ENCODE results near the gene C10orf67. TPM values are rescaled to one million over a fixed set of nuclear protein-coding genes. Genes with fewer than 3 reads are reported as not detected.

C10orf67 gene
- total RNA-seq, 1 donor from 2014 or later = 0.33 TPM

- H3K9me3 Mint-ChIP-seq = no peaks in the 10 kb centered on the region
Measured at GRCh38 chr10:23375366-23375765, 30.8 kb upstream of the C10orf67 start.

DNA sequence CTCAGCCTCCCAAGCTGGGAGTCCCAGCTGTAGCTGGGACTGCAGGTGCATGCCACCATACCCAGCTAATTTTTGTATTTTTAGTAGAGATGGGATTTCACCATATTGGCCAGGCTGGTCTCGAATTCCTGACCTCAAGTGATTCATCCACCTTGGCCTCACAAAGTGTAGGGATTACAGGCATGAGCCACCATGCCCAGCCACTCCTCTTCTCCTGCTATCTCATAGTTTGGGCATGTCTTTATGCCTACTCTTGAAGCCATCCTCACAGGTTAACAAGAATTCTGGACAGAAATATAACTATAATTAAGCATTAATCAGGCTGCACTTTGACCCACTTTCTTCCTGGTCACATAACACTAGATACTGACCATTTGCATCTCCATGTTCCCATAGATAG is 28.6 kb upstream of the C10orf67 start:
- Mint-ChIP-seq H3K4me3 (no peak overlapping the region), H3K36me3 (ENCODE audit: low read depth) (no peaks in the 10 kb centered on the region), H3K27me3 (ENCODE audit: low read depth) (no peaks in the 10 kb centered on the region), H3K4me1 (peaks cover 5% of the 10 kb centered on the region), H3K27ac (ENCODE audit: unreplicated experiment) (no peak overlapping the region), H3K9me3 (no peaks in the 10 kb centered on the region)
- DNase-seq (ENCODE audit: low read depth, low spot score) = no peak
- TF ChIP-seq, protein P1, sequence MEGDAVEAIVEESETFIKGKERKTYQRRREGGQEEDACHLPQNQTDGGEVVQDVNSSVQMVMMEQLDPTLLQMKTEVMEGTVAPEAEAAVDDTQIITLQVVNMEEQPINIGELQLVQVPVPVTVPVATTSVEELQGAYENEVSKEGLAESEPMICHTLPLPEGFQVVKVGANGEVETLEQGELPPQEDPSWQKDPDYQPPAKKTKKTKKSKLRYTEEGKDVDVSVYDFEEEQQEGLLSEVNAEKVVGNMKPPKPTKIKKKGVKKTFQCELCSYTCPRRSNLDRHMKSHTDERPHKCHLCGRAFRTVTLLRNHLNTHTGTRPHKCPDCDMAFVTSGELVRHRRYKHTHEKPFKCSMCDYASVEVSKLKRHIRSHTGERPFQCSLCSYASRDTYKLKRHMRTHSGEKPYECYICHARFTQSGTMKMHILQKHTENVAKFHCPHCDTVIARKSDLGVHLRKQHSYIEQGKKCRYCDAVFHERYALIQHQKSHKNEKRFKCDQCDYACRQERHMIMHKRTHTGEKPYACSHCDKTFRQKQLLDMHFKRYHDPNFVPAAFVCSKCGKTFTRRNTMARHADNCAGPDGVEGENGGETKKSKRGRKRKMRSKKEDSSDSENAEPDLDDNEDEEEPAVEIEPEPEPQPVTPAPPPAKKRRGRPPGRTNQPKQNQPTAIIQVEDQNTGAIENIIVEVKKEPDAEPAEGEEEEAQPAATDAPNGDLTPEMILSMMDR (conservative IDR thresholded peaks at IDR 0.05) = no peak

More at GRCh38 chr10:23375366-23375765, 30.8 kb upstream of the C10orf67 start:
- no peaks in the 10 kb centered on the region for H3K27me3 Mint-ChIP-seq (ENCODE audit: low read depth)
- TF ChIP-seq, protein P1 (conservative IDR thresholded peaks at IDR 0.05) = no peak
- peaks cover under 1% of the 10 kb centered on the region for H3K4me1 Mint-ChIP-seq
- H3K36me3 Mint-ChIP-seq (ENCODE audit: low read depth) = no peaks in the 10 kb centered on the region
- no peak overlapping the region for H3K27ac Mint-ChIP-seq (ENCODE audit: unreplicated experiment)
- no peak overlapping the region for H3K4me3 Mint-ChIP-seq
- no peak for DNase-seq (ENCODE audit: low read depth, low spot score)

DNA sequence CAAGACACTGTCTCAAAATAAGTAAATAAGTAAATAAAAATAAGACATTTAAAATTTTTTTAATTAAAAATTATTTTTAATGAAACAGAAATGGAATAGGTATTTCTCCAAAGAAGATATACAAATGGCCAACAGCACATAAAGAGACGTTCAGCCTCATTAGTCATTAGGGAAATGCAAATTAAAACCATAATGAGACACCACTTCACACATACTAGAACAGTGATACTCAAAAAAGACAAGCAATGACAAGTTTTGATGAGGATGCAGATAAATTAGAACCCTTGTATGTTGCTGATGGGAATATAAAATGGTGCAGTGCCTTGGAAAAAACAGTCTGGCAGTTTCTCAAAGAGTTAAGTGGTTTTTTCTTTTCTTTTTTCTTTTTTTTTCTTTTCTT is 26.5 kb upstream of the C10orf67 start:
- DNase-seq (ENCODE audit: low read depth, low spot score) = no peak
- no peak overlapping the region for H3K4me3 Mint-ChIP-seq
- no peak overlapping the region for H3K27ac Mint-ChIP-seq (ENCODE audit: unreplicated experiment)
- no peaks in the 10 kb centered on the region for H3K27me3 Mint-ChIP-seq (ENCODE audit: low read depth)
- H3K36me3 Mint-ChIP-seq (ENCODE audit: low read depth) = no peaks in the 10 kb centered on the region
- H3K4me1 Mint-ChIP-seq = peaks cover 5% of the 10 kb centered on the region
- TF ChIP-seq, protein P1 (conservative IDR thresholded peaks at IDR 0.05) = no peak
- no peaks in the 10 kb centered on the region for H3K9me3 Mint-ChIP-seq

GRCh38 chr10:23370106-23370505 is 25.5 kb upstream of the C10orf67 start:
- Mint-ChIP-seq H3K4me3 (no peak overlapping the region), H3K36me3 (ENCODE audit: low read depth) (no peaks in the 10 kb centered on the region), H3K27ac (ENCODE audit: unreplicated experiment) (peak overlapping the region; percentile 29), H3K4me1 (peaks cover 5% of the 10 kb centered on the region), H3K9me3 (no peaks in the 10 kb centered on the region), H3K27me3 (ENCODE audit: low read depth) (no peaks in the 10 kb centered on the region)
- DNase-seq (ENCODE audit: low read depth, low spot score) = no peak
- TF ChIP-seq, protein P1 (conservative IDR thresholded peaks at IDR 0.05) = no peak

- no peak for DNase-seq (ENCODE audit: low read depth, low spot score)
- no peaks in the 10 kb centered on the region for H3K27me3 Mint-ChIP-seq (ENCODE audit: low read depth)
- TF ChIP-seq, protein P1 (conservative IDR thresholded peaks at IDR 0.05) = no peak
- peaks cover 5% of the 10 kb centered on the region for H3K4me1 Mint-ChIP-seq
- H3K27ac Mint-ChIP-seq (ENCODE audit: unreplicated experiment) = no peak overlapping the region
- H3K4me3 Mint-ChIP-seq = no peak overlapping the region
- no peaks in the 10 kb centered on the region for H3K9me3 Mint-ChIP-seq
- H3K36me3 Mint-ChIP-seq (ENCODE audit: low read depth) = no peaks in the 10 kb centered on the region
Measured at GRCh38 chr10:23368816-23369640, 24.4 kb upstream of the C10orf67 start.
